ENCODE results near the gene IDH1.
A peak's percentile ranks its signal among the peaks of the same experiment; 100 is the strongest.
"Not testable (repeated sequence)": the region's sequence is repeated elsewhere in the genome, so short reads cannot be mapped to it uniquely, and the experiment has no call there.

The IDH1 gene

DNA sequence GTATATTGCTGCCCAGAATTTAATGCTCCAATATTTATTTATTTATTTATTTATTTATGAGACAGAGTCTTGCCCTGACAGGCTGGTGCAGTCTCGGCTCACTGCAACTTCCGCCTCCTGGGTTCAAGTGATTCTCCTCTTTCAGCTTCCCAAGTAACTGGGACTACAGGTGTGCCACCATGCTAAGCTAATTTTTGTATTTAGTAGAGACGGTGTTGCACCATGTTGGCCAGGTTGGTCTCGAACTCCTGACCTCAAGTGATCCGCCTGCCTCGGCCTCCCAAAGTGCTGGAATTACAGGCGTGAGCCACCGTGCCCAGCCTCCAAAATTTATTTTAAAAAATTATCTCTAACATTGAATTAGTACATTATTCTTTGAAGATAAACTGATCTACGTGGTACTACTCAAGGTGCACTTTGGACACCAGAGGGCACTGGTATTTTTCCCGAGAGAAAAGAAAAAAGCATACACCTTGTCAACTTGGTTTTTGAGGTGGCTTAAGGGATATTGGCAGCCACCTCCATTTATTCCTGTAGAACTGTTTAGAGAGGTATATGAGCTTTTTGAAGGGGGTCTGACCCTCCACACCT, 1.4 kb upstream of the IDH1 start:
- no peak for DNase-seq (ENCODE audit: low read depth)

DNA sequence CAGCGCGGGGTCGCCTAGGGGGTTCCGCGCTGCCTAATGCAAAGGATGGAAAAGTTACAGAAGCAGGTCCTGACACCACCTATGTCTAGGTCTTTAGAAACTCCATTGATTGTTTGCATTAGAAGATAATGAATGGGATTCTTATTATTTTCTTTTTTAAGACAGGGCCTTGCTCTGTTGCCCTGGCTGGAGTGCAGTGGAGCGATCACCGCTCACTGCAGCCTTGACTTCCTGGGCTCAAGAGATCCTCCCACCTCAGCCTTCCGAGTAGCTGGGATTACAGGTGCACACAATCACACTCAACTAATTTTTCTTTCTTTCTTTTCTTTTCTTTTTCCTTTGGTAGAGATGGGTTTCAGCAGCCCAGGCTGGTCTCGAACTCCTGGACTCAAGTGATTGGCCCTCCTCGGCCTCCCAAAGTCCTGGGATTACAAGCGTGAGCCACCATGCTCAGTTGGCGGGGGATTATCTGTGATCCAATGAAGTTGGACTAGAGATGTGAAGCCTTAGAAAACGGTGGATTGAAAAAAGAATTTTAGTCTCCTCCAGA, 761 bp upstream of the IDH1 start:
- no peak for DNase-seq (ENCODE audit: low read depth)

DNA sequence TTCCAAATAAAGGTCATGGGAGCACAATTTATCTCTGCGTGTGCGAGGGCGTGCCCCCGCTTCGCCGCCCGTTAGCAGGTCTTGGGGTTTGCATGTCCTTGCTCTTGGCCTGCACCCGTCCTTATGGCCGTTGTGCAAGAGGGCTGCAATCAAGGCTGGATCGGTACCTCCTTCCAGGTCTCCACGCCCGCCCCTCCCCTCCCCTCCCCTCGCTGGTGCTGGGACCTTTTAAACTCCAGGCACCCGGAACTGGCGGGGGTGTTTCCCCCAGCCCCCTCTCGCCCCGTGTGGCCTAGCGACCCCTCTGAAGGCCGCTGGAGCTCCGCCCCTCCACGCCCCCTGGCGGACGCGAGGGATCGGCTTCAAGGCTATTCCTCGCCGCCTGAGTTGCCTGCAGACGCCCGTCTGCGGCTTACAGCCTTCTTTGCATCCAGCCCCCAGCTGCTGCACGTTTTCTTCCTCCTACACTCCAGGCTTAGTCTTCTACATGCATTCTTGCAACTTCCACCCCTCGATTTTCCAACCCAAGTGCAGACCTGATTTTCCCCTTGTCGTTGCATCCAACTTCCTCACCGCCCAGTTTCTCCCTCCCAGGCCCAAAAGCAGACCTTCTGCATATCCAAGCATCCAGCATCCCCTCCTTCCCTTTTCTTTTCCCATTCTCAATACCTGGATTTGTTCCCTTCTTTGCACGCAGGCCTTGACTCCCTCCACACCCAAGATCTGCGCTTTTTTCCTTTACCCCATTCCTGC, 577 bp downstream of the IDH1 start:
- DNase-seq (ENCODE audit: low read depth) = peak; percentile 75

DNA sequence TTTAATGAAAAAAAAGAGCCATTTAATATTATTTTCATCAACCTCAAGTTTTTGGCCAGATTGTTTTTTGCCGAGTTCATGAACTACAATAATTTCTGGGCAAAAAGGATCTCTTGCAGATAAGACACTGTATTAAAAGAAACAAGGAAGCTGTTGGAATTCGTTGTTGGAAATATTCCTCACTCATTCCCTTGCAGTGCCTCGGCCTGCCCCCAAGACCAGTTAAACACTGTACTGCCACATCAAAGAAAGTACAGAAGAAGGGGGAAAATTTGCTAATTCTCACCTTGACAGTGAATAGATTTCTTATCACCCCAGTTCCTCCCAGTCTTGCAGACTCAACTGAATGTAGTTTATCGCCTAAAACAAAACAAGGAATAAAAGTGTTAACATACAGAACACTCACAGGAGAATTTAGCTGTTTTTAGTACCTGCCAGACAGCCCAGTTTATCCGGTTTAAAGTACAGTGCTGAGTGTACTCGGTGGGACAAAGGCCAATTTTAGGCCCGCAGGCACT, 1.2 kb downstream of the IDH1 start:
- peak; percentile 6 for DNase-seq (ENCODE audit: low read depth)

DNA sequence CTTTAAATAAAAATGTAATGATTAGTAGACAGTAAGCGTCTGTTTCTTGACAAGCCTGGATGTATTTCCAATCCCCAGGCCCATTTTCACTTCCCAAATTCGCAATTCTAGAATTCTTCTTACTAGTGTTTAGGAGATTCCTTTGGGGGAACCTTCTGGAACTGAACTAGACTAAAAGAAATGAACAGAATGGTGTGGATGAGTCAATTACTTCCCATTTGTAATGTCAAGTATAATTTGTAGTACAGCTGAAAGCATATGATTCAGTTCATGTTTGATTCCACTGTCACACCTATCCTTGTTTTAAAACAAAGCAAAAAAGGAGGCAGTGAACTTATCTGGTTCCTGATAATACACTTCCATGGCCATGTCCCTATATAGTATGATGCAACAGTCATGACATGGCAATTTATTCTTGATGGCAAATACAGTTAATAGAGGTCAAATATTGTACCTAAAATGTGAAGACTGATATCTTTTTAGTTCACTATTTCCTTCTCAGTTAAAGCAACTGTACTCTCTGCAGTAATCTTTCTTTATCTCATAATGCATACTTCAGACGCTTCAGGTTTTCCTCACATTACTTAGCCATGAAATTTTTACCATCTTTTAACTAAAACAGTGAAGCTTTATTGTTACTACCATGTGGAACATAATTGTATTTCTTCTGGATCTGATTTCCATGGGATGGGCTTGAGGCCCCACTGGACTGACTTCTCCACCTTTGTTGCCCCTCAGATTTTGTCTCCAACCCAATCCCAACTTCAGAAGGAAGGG, 2.0 kb downstream of the IDH1 start:
- DNase-seq (ENCODE audit: low read depth) = peak; percentile 3

DNA sequence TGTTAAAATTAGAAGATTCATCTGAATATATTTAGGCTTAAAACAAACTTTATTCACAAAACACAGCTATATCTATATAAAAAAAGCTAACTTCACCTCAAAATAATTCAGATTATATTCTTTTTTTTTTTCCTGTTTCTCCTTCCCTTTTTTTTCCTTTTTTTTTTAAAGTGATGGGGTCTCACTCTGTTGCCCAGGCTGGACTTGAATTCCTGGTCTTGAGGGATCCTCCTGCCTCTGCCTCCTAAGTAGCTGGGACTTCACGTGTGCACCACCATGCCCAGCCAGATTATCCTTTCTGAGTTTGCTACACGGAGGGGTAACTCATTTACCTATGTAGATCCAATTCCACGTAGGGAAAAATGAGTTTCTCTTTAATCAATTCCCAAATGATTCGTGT, 3.8 kb downstream of the IDH1 start:
- DNase-seq (ENCODE audit: low read depth) = no peak

DNA sequence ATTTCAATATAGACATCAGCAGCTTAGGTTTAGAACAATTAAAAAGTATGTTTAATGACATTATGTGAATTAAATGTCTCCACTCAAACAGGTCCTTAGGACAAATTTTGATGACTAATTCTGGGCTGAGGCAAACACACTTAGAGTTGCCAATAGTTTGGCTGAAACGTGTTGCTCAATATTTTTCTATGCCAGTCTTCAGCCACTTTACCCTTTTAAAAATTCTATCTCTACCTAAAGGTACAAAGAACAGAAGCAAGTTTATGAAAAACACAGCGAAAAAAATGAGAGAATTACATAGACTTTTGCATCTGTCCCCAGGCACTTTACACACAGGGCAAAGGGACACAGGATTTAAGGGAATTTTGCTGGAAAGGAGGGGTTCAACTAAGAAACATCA, 4.5 kb downstream of the IDH1 start:
- peak; percentile 24 for DNase-seq (ENCODE audit: low read depth)

DNA sequence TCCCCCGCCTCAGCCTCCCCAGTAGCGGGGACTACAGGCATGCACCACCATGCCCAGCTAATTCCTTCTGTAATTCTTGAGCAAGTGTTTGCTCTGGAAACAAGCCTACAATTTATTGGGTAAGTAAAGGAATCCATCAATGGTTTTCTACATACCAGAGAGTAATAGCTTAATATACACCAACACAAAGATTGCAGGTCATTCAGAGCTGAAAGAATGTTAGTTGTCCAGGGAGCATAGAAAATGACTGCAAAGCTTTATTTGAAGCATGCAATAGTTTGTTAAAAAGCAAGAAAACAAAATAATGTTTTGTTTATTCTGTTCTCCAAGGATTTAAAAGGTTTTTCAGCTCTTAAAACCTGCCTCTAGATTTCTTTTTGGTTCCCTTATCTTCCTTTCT, 5.6 kb downstream of the IDH1 start:
- DNase-seq (ENCODE audit: low read depth) = peak; percentile 45

DNA sequence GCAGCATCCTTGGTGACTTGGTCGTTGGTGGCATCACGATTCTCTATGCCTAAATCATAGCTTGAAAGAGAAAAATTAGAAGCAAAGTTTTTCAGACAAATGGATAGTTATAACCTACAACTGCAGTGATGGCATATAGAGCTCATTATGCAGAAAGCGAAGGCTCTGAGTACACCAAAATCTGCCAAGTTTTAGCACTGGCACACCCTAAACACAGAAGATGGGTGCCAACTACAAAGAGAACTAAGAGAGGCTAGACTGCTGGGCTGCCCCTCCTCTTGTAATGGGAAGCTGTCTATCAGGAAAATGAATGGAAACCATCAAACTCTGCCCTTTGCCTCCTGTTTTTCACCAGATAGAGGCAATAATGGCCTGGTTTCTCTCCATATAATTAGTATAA, 6.3 kb downstream of the IDH1 start:
- DNase-seq (ENCODE audit: low read depth) = no peak

DNA sequence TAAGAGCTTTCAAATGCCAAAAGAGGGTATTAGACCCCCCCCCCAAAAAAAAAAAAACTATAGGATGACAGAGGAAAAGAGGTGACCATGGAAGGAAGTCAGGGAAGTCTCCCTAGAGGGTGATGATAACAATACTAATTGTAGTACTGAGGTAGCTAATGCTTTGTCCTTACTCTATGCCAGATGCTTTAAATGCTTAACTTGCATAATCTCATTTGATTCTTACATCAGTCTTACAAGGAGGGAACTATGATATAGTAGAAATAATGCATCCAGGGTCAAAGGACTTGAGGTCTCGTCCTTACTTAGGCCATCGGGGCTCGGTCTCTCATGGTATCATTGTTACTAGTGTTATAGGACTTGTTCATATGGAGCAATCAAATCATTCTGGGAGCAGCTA, 9.1 kb downstream of the IDH1 start:
- DNase-seq (ENCODE audit: low read depth) = no peak

DNA sequence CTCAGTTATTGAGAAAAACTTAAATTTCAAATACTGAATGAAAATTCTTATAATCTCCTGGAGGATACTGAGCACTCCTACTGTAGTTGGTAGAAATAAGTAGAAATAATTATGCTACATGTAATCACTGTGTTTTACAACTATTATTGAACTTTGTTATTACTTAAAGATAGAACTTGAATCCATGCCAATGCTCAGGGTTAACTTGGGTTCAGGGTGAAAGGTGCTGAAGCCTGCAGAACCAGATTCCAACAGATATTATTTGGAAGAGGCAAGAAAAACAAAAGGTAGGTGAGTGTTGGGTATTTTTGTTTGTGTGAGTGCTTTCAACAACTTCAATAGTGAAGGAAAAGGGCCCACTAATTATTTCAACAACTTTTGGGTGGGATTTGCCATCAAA, 10.4 kb downstream of the IDH1 start:
- no peak for DNase-seq (ENCODE audit: low read depth)

DNA sequence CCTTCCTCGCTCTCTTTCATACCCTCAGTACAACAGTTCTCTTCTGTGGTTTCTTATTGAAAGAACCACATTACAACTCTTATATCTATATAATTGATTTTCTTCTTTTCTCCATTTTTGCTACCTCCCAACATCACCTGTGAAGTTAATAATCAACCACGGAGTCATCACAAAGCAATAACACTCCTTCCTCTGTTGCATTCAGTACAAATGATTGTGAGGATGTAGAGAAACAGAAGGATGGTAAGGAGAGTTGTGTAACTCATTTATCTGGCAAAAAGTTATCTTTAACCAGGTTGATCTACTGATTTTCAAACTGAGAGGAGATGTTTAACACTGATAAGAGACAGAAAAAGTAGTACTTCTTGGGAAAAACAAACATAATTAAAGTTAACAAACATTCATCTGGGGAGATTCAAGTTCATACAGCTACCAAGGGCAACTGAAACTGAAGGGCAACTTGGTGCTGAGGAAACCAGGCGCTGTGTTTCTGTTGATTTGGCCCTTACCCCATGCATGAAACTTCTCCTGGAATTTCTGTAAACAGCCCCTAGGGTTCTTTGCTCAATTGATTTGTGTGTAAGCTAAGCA, 14.2 kb downstream of the IDH1 start:
- DNase-seq (ENCODE audit: low read depth) = no peak

DNA sequence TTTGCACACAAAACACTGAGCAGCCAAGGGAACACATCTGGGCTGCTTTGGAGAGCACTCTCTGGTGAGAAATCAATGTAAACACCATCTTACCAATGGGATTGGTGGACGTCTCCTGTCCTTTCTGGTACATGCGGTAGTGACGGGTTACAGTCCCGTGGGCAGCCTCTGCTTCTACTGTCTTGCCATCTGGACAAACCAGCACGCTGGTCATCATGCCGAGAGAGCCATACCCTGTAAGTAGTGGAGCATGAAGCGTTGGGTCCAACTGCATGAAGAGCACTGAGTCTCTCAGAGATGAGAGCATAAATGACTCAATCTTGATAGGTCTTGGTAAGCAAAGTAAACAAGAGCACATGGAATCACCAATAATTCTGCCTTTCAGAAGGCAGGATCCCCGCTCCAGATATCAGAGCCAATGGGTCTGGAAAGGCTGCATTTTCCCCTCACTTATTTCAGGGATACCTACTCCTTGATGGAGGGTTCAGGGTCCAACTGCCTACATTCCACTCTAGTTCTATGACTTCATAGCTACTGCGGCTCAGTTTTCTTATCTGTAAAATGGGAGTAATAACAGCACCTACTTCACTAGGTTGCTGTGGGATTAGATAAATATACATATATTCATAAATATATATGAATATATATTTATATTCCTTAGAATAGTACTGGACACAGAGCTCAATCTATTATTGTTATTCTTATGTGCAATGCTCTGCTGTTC, 14.9 kb downstream of the IDH1 start:
- no peak for DNase-seq (ENCODE audit: low read depth)

DNA sequence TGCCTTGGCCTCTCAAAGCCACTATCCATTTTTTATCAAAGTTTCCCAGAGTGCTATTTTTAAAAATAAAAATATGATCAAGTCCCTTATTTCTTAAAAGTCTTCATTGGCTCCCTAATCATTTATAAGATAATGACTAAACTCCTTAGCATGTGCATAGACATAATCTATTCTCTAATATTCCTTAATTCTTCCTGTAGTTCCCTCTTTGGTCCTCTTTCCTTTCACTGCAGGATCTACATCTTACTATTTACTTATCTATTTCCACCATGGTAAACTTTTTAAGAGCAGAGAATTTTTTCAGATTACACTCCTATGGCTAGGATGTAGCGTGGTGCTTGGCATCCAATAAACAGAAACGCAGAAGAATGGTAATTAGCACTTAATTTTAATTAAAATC, 19.0 kb downstream of the IDH1 start:
- no peak for DNase-seq (ENCODE audit: low read depth)

DNA sequence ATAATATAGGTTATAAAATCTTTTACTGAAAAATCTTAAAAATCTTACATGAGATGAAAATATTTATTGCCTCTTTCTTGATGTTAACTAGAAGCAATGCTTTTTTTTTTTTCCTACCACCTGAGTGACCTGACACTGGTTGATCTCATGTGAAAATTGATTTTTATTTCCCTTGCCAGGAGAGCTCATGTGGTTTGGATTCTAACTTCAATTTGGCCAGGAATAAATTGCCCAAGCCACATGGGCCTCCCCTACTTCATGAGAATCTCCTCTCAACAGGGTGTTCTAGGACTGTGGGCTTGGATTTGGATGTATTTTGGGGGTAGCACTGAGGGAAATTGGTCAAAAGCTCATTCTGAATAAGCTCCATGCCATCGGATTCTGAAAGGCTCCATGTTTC, 20.1 kb downstream of the IDH1 start:
- DNase-seq (ENCODE audit: low read depth) = no peak

DNA sequence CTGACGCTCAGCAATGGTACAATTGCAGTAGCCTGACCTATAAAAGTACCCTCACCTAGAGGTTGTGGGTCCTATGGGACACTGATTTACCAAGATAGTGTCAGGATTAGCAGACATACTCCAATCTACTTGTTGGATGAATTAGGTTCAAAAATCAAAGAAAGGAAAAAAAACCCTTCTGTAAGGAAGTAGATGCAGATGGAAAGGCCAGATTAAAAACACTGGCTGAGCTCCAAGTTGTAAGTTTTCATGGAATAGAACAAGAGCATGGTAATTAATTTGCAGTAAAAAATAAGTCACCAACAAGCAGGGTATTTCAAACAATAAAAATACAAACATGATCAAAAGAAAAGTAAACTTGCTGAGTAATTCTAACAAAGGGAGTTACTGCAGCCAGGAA, 26.4 kb downstream of the IDH1 start:
- DNase-seq (ENCODE audit: low read depth) = no peak

DNA sequence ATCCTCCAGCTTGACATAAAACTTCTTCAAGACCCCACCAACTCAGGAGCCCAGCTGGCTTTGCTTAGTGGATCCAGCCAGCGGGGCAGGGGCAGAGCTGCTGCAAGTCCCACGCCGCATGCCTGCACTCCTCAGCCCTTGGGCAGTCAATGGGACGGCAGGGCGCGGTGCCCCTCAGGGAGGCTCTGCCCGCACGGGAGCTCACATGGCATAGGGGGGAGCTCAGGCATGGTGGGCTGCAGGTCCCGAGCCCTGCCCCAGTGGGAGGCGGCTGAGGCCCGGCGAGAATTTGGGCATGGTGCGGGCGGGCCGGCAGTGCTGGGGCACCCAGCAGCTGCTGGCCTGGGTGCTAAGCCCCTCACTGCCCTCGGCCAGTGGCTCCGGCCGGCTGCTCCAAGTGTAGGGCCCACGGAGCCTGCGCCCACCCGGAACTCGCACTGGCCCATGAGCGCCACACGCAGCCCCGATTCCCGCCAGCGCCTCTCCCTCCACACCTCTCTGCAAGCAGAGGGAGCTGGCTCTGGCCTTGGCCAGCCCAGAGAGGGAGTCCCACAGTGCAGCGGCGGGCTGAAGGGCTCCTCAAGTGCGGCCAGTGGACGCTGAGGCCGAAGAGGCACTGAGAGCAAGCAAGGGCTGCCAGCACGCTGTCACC, 27.2 kb downstream of the IDH1 start:
- DNase-seq (ENCODE audit: low read depth) = no peak

DNA sequence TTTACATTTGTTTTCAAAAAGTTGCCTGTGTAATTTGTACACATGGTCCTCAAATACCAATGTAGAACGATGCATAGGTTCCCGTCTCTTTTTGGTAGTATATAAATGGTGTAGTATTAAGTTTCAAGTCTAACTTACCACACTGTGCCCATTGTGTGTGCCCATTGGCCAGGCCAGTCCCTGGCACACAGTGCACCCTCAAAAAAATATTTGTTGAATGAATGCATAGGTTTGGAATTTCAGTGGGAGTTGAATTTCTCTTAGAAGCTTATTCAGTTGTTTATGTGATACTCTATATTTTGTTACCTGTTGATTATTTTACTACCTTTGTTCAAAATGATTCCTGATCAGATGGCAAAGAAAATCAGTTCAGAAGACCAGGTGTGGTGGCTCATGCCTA, 30.1 kb downstream of the IDH1 start:
- DNase-seq (ENCODE audit: low read depth) = no peak

DNA sequence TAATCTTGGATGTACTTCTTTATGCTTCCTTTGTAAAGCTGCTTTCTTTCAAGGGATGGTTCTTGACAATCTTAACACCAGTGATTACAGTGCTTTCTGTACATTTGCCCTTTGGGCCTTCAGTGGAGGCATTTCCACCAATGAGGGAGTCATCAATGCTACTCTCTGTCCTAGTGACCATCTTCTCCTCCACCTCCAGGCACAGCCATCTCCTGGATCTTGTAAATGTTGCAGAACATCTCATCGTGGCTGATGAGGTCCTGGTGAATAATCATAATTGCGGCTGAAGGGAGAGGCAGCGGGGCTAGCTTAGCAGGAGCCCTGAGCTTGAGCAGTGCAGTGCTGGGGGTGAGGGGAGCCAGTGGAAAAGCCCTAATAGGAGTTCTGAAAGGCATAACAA, 32.5 kb downstream of the IDH1 start:
- peak; percentile 27 for DNase-seq (ENCODE audit: low read depth)

DNA sequence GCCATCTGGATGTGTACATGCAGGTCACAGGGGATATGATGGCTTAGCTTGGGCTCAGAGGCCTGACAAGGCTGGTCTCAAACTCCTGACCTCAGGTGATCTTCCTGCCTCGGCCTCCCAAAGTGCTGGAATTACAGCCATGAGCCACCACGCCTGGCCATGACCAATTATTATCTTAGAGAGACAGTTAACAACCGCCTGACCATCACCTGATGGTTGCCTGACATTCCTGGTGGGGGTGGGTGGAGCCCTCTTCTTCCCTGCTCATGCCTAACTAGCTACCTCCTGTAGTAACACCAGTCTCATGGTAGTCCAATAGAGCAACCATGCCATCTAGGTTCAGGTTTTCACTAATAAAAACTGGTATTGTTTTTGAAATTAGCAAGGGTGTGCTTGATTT, 33.0 kb downstream of the IDH1 start:
- DNase-seq (ENCODE audit: low read depth) = not testable (repeated sequence)
